Ammon's horn (tissue), 1 donor: ENCODE results near the gene SPATA9.

Experiments used
- DNase-seq: peaks from one replicate; pipeline ENCODE4 v3.0.0-alpha.2; 2016; ENCODE audit warnings: low spot score

SPATA9 gene, protein sequence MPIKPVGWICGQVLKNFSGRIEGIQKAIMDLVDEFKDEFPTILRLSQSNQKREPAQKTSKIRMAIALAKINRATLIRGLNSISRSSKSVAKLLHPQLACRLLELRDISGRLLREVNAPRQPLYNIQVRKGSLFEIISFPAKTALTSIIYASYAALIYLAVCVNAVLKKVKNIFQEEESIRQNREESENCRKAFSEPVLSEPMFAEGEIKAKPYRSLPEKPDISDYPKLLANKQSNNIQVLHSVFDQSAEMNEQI

DNA sequence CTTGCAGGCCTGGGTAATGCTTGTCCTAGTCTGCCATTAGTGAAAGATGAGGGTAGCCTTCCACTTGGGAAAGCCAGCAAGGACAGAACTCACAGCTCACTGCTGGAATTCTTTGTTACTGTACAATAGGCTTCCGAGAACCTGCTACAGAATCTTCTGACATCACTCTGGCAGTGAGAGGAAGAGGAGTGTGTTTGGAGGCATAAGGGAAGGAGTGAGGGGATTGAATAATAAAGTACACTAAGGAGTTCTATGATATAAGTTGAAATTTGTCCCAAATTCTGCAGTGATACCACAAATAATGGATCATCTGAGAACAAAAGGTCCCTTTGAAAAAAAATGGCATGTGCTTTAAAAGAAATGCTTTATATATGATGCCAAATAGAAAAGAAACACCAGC, at the start of gene SPATA9:
SPATA9 (minus strand) TSS at position 101 of the 400 bp plus-strand sequence. CDS start 137 bp downstream, outside the sequence.
- no peak for DNase-seq

DNA sequence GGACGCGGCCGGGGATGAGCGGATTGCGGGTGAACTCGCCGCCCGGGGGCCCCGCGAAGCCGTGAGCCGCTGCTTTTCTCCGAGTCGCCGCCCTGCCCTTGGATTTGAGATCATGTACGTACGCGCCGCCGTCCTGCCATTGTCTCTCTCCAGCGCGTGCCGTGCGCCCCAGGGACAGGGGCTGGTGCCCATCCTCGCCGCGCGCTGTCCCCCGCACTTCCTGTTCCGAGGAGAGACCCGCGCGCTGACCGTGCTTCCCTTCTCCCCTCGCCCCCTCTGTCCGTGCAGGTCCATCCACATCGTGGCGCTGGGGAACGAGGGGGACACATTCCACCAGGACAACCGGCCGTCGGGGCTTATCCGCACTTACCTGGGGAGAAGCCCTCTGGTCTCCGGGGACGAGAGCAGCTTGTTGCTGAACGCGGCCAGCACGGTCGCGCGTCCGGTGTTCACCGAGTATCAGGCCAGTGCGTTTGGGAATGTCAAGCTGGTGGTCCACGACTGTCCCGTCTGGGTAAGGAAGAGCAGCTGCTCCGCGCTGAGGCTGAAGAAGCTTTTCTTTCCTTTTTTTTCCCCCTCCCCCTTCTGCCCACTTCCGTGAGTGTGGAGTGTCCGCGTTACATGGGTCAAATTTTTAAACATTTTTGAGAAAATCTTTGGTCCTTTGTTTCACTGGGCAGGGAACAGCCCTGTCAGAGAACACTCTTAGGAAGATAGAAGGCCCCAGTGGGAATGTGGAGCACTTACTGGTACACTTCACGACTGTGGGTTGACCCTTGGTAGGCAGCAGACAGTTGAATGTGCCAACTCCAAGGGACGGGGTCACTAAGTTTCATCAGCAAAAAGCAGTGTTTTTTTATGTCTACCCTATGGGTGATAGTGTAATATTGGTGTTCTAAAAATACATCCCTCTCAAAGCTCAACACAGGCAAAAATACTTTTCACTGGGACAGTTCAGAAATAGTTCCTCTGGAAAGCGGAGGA, 49.1 kb upstream of the SPATA9 start:
- DNase-seq, result peak; percentile 61

DNA sequence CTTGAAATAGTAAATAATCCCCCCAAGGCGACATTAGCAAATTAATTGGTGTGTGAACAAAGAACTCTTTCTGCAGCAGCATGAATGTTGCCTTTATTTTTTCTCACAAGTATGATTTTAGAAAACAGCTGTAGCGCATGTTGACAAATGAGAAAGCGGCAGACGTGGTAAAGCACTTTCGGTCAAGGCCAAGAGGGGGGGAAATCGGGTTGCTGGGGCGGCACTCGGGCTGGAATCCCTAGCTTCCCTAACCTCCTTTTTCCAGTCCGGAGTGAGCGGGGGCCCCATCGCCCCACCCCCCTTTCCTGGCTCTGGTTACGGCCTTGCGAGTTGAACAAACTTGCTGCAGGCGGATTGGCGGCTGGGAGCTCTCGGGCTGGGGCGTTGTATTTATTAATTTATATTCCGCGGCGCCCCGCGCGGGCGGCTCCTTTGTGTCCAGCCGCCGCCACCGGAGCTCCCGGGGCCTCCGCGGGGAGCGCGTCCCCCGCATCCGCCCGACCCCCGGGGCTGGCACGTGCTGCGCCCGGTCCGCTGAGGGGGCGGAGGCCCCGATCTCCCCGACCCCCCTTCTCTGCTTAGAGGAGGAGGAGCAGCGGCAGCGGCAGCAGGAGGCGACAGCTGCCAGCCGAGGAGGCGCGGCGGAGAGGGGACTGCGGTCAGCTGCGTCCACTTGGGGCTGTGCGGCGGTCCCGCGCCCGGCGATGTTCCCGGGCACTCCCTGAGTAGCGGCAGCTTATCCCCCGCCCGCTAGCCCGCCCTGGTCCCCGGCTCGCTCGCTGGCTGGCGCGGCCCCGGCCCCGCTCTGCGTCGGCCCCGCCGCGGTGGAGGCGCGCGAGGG, 48.2 kb upstream of the SPATA9 start, which contains the start of gene RHOBTB3:
RHOBTB3 (plus strand) TSS at position 607 of the 841 bp plus-strand sequence. CDS start 347 bp downstream, outside the sequence.
- peak; percentile 92 for DNase-seq

DNA sequence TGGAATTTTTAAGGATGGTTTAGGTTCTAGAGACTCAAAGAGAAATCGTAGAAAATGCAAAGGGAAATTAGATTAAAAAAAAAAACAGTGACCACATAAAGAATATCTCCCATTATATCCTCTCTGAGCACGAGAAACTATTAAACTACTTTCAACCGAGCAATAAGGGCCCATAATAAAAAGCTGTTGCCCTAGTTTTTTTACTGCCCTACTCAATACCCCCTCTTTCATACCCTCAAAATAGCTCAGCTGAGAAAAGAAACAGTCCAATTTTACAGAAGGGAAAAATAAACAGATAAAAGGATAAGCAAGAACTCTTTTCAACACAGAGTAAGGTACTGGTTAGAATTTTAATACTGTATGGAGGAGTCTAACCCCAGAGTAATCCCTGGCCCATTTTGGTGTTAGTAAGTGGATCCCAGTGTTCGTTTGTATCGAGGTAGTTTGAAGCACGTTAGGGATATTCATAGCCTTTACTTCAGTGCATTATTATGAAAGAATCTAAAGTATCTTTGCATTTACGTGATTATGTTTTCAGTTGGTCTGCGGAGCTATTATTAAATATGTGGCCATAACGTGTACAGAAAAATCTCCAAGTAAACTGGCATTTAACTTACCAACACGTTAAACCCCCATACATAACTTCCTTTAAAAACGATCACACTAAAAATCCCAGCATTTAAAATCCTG, 47.4 kb upstream of the SPATA9 start:
- DNase-seq, result no peak

DNA sequence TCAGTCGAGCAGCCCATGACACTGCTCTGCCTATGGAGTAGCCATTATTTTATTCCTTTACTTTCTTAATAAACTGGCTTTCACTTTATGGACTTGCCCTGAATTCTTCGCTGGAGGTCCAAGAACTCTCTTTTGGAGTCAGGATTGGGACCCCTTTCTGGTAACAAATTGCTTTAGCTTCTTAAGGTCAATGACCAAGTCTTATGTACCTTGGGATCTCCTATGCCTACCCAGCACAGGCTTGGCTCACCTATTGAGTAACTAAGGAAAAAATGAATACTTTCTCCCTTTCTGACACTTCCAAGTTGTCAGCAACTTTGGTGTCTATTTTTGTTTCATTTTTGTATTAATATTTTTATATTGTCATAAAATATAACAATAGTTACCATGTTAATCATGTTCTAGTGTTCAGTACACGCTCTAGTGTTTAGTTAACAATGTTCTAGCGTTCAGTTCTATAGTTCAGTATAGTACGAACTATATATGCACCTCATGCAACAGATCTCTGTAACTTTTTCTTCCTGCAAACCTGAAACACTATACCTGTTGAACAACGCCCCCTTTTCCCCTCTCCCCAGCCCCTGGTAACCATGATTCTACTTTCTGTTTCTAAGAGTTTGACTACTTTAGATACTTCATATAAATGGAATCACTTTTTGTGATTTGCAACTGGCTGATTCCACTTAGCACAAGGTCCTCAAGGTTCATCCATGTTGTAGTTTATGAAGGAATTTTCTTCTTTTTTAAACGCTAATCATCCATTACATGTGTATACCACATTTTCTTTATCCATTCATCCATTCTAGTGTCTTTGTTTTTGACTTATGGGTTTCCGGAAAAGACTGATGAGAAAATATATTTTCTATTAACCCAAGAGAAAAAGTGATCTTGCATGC, 46.6 kb upstream of the SPATA9 start:
- DNase-seq, result no peak

DNA sequence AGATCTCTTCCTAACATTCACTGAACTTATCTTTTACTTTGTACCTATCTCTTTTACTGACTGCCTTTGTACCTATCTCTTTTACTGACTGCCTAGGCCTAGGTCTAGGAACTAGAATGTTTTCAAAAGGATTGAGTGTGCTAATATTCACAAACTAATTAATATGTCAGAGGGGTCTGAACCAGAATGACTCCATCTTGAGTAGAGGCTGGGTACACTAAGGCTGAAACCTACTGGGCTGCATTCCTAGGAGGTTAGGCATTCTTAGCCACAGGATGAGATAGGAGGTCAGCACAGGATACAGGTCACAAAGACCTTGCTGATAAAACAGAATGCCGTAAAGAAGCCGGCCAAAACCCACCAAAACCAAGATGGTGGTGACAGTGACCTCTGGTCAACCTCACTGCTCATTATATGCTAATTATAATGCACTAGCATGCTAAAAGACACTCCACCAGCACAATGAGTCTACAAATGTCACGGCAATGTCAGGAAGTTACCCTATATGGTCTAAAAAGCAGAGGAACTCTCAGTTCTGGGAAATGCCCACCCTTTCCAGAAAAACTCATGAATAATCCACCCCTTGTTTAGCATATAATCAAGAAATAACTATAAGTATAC, 45.8 kb upstream of the SPATA9 start:
- DNase-seq, result no peak

DNA sequence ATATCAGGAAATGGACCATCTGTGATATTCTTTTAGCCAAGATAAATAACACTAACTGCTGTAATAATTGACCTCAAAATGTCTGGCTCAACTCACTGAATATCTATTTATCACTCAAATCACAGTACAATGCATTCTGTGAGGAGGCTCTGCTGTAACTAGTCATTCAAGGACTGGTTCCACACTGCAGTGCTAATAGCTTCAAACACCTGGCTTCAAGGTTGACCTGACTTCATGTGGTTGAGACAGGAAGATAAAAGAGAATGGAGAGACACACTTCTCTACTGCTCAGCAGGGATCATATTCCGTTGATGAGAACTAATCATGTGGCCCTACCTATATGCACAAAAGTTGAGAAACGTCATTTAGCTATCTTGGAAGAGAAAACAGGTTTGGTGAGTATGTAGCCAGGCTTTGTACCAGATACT, 45.0 kb upstream of the SPATA9 start:
- no peak for DNase-seq

DNA sequence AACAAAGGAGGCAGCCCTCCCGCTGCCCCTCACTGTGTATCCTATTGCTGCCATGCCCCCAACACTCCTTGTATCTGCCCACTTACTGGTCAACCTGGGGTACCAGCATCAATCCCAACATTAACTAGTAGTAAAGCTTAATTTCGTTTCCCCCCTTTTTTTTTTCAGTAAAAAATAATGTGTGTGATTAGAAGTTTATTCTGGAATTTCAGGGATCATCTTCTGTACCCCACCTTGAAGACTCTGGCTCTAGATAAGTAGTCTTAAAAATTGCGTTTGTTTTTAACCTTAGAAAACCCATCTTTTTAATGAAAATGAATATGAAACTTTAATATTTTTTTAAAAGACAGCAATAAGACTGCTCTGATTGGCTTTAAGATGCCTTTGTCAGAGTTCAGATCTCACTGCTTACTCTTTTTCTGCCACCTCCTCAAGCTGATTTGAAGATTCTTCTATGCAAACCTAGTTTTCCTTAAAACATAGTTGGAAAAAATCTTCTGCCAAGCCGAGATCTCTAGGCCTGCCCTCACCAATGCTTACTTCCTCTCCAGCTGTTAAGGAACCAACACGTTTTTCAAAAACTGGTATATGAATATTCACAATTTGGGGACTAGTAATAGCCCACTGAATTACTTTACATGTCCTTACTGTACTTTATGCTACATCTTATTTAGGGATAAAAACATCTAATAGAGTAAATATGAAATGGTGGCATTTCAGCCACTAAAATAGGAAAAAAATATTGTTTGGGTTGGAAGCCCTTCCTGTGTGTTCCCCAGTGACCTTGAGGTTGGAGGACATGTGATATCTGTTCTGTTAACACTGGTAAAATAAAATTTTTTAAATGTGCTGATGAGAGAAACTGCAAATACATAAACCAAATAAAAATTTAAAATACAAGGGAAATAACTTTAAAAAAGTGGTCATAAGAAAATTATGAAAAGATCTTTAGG, 44.3 kb upstream of the SPATA9 start:
- no peak for DNase-seq

DNA sequence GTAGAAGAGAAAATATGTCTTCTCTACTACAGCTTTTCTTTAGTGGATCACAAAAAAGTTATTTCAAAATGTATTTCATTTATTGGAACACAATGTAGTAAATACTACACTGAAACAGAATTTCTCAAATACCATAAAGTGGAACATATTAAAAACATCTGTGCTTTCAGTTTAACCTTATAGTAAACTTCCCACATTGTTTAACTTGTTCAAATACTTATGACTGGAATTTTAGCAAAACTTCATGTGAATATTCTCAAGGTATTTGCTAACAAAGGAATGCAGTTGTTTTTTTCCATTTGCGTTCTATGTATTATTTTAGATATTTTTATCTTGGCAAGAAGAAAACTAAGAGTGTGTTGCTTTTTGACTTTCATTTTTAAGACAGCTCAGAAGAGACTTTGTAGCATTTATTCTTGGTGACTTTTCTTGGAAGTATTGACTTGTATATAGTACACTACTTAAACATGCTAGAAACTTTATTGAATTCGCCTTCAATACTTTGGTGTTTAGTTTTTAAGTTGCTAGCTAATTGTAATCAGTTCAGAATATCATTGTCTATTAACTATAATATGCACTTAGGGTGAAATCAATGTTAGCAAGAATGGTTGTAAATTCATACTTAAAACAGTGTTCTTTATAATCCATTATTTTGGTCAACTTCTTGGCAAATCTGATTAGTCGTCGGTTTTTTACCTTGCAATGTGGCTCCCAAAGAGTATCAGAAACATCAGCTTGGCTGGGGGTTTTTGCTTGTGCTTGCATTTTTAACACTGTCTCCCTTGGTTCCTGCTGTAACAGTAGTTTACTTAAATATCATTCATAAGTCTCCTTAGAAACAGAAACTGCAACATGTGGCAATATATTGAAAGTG, 43.4 kb upstream of the SPATA9 start:
- no peak for DNase-seq

DNA sequence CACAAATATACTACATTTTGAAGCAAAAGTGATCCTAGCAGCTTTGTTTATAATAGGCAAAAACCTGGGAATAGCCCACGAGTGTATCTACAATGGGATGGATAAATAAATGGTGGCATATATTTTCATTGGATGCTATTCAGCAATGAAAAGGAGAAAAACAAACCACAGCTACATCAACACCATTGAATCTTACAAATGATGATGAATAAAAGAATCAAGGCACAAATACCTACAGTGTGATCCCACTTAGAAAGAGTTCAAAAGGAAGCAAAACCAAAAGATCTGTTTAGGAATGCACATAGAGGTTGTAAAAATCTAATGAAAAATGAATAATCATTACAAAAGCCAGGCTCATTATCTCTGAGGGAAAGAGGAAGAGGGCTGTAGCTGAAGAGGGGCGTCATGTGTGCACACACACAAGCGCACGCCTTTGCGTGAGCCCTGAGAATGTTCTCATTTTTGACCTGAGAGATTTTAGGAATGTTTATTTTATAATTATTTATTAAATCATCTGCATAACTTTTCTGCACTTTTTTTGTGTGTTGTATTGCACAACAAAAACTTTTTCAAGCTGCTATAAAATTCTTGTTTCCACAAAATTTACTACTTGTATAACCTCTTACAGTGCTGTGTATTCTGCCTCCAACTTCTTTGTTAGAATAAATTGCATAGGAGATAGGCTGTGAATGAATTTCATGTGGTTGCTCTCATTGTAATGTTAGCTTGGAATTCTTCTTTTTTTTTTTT, 42.5 kb upstream of the SPATA9 start:
- DNase-seq, result no peak

DNA sequence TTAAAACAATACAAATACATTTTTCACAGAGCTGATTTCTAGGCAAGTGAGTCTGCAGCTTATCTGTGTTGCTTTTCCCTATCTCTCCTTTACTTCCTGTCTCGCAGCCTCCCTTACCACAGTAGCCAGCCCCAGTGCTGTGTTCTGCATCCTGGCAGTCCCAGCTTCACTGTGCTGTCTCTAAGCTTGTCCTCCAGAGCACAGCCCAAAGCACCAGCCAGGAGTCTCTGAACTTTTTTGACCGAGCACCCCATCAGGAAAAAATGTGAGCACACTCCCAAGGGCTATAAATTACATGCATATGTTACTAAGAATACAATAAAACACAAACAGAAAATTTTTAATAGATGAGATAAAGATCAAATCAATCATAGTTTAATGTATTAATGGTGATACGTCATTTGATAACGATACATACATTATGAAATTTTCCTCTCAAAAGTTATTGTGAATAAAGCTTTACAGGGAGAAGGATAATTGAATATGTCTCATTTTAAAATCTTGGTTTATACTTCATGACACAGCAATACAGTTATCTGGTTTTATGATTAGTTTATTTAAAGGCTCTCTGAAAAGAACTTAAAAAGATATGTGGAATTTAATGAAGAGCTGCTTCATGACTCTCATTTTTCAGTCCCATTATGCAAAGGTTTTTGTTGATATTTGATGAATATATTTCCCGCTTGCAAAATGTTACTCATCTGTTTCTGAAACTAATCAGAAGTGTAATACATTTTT, 41.0 kb upstream of the SPATA9 start:
- no peak for DNase-seq

DNA sequence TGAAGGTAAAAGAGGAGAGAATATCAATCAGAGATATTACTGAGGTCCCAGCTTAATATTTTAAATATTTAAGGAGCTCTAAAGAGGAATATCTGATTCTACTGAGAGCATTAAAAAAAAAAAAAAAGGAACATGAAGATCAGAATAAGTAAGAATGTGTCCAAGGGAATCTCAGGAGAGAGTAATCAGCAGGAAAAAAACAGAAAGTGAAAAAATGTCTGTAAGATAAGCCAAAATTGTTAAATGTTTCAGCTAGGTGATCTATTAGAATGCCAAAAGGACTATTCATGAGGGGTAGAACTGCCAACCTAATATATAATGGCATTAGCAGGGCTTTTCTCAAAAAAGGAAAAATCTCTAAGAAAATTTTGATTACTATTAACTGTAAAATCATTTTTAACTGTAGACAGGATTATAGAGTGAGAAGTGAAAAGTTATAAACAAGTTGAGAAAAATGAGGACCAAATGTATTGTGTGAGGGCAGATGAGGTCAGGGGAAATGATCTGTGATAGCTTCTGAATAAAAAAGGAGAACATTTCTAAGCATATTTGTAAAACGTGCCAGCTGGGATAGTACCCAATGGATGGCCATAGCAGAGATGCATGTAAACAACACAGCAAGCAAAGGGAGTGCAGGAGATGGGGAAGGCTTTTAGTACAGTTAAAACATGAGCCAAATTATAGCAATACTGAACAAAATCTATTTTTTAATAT, 38.9 kb upstream of the SPATA9 start:
- DNase-seq, result no peak

DNA sequence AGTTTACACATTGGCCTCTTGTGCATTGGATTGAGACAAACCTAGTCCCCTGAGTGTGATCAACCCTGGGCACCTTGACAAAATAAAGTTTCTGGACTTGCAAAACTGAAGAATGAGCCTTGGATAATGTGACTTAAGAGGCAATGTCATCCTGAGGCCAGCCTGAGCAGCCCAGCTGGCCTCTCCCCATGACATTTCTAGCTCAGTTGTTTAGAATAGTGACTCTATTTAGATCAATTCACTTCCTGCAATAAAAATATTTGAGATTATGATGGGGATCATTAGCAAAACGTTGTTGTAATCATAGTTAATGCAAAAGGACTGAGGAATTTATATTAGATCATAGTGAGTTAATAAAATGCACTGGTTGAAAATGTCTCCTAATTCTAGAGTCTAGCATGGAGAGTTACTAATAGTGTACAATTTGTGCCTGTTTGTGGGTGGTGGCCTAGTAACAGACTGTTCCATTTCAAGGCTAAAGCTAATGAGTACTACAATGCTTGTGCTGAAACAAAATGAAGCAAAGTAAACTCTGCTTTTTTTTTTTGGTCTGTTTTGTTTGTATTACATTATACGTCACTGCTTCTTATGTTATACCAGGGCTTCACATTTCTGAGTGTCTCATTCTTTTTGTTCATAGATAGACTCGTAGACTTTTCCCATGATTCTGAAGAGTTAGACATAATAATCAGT, 37.4 kb upstream of the SPATA9 start:
- peak; percentile 53 for DNase-seq

DNA sequence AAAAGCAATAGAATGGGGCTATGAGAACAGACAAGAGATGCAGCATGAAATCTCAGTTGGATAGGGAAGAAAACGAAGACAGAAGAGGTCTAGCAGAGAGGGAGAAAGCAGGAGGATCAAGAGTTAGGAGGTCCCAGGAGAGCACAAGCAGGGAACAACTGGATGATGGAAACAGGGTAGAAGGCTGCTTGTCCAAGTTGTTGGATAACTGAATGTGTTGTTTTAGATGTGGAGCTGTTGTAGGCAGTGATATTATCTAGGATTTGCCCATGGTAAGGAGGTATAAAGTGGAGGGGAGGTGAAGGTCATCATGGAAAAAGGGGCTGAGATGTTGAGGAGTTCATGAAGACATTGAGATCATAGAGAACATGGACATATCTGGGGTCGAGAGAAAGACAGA, 35.9 kb upstream of the SPATA9 start:
- DNase-seq, result no peak

DNA sequence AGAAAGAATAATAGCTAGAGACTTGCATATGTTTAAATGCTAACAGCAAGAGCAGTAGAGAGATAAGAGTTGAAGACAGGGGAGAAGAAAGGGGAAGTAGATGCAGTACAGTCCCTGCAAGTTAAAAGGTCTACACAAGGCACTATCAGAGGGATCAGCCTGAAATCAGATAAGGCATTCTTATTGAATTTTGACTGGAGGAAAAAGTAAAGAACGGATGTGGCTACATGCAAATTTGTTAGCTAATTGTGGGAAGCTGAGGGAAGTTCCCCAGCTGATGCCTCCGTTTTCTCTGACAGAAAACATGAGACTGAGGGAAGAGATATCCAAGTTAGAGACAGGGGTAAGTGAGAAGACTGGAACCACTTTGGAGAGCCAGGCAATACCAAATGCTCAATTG, 35.4 kb upstream of the SPATA9 start:
- DNase-seq, result no peak
